Cardiac fibroblast (primary cell): ENCODE measurements around the gene CHAT.

ENCODE experiments used
- DNase-seq, 2 donors: peaks; one replicate each; pipeline versions ENCODE4 v3.0.0 to v3.0.0-alpha.2; 2010; ENCODE audit warnings: low read depth in 2 of 2
- H3K4me3 ChIP-seq, 2 donors: replicated peaks in 1 of 2; 1 replicate in 1 of 2; 2 replicates in 1 of 2; pipeline ENCODE4 v1.5.1; 2011; ENCODE audit warnings: low read depth in 2 of 2, low read length in 2 of 2, mild to moderate bottlenecking in 2 of 2, moderate library complexity in 1 of 2
- TF ChIP-seq, protein P1 (sequence below): IDR thresholded peaks from one replicate; pipeline ENCODE4 v1.5.1; 2011; ENCODE audit warnings: low read depth, mild to moderate bottlenecking, low read length, inconsistent platforms

The CHAT gene

GRCh38 chr10:49625411-49625810 lies 11.6 kb downstream of the CHAT start:
- DNase-seq = no peak
- no peak overlapping the region for H3K4me3 ChIP-seq
- TF ChIP-seq, protein P1, sequence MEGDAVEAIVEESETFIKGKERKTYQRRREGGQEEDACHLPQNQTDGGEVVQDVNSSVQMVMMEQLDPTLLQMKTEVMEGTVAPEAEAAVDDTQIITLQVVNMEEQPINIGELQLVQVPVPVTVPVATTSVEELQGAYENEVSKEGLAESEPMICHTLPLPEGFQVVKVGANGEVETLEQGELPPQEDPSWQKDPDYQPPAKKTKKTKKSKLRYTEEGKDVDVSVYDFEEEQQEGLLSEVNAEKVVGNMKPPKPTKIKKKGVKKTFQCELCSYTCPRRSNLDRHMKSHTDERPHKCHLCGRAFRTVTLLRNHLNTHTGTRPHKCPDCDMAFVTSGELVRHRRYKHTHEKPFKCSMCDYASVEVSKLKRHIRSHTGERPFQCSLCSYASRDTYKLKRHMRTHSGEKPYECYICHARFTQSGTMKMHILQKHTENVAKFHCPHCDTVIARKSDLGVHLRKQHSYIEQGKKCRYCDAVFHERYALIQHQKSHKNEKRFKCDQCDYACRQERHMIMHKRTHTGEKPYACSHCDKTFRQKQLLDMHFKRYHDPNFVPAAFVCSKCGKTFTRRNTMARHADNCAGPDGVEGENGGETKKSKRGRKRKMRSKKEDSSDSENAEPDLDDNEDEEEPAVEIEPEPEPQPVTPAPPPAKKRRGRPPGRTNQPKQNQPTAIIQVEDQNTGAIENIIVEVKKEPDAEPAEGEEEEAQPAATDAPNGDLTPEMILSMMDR = no peak

DNA sequence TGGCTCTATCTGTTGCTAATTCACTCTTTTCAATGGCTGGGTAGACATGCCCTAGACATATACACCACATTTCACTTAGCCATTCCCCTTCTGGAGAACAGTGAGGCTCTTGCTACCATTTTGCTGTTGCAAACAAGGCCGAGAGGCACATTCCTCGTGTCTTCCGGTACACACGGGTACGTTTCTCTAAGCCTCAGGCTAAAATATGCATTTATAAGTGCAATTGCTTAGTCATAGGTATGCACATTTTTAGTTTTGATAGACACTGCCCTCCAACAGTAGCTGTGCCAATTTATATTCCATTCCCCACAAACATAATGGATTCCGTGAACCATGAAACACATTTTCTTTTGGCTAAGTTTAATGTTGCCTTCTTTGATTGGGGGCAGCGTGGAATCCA lies 13.2 kb downstream of the CHAT start:
- TF ChIP-seq, protein P1 = no peak

DNA sequence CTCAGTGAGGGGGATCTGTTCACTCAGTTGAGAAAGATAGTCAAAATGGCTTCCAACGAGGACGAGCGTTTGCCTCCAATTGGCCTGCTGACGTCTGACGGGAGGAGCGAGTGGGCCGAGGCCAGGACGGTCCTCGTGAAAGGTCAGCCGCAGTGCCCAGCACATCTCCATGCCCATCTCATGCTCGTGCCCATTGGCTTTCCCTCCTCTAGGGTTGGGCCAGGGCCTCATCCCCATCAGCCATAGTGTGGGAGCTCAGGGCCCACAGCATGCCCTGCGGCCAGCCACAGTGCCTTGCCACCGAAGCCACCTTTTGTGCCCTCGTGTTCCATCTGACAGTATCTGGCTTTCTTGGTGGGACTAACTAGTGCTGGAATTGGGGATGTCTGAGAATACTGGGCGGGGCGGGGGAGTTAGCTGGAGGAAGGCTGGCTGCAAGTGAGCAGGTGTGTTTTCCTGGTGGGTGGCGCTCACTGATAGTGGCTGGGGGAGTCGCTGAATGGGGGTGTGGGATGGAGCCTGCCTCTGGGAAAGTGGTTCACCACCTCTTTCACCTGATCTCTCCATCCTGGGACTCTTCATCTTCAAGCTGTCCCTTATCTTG lies 13.9 kb downstream of the CHAT start:
- DNase-seq = no peak
- H3K4me3 ChIP-seq = no peak overlapping the region
- TF ChIP-seq, protein P1 = no peak

More for the DNA sequence above, 13.2 kb downstream of the CHAT start:
- DNase-seq = no peak
- no peak overlapping the region for H3K4me3 ChIP-seq

GRCh38 chr10:49628599-49628998 lies 14.8 kb downstream of the CHAT start:
- no peak overlapping the region for H3K4me3 ChIP-seq
- TF ChIP-seq, protein P1 = no peak
- DNase-seq = no peak

DNA sequence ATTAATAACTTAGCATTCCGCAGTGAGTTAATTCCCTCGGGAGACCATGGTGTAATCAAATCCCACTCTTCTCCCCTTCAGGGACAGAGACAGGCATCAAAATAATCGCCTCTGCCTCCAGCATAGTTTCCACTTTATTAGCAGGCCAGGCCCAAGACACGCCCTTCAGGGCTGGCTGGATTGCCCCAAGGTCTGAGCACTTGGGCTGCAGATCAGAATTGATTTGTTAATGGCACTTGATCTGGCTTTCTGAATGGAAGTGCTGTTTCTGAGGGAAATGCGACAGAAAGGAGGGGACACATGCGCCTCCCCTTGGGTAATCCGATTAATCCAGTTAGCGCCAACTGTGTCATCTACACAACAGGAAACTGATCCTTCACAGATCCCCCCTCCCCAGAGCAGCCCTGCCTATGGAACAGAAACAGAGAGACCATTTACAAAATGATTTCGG lies 15.6 kb downstream of the CHAT start:
- no peak for DNase-seq
- no peak overlapping the region for H3K4me3 ChIP-seq
- TF ChIP-seq, protein P1 = no peak

DNA sequence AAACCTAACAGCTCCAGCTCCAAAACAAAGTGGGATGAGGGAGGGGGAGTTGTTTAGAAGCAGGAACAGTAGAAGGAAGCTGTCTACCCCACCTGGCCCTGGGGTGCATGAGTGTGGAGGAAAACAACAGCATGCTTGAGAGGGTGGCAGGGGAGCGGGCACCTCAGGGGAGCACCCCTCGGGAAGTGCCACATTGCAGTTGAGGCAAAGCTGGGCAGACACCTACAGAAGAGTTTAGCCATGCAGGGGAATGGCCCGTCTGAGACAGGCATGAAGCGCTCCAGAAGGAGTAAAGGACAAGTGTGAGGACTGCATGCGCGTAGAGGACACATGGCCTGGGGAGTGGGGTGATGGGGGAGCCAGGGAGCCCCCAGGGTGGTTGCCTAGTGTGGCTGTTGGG lies 18.1 kb downstream of the CHAT start:
- TF ChIP-seq, protein P1 = no peak
- DNase-seq = no peak
- no peak overlapping the region for H3K4me3 ChIP-seq
